Sigmoid colon (tissue), 4 donors: ENCODE results near the gene E2F6.

Experiments used
- EP300 ChIP-seq, 4 donors: sonication (generic); formaldehyde crosslinking; IDR thresholded peaks; one replicate each; pipeline ENCODE4 v1.6.1; 2017; ENCODE audit warnings: antibody characterized with exemption in 4 of 4
- POLR2A ChIP-seq, 2 donors: fragments of 450-650 bp; IDR thresholded peaks; one replicate each; pipeline ENCODE4 v1.6.1; 2016; ENCODE audit warnings: antibody characterized with exemption in 2 of 2, mild to moderate bottlenecking in 2 of 2, moderate library complexity in 2 of 2
- POLR2AphosphoS5 ChIP-seq, 4 donors: sonication (generic); formaldehyde crosslinking; IDR thresholded peaks; one replicate each; pipeline ENCODE4 v1.6.1; 2017; ENCODE audit warnings: antibody characterized with exemption in 4 of 4
- TF ChIP-seq, protein P1 (sequence below), 4 experiments: fragments of 450-650 bp in 3 of 4; fragments of 200-600 bp in 1 of 4; IDR thresholded peaks; one replicate each; pipeline ENCODE4 v1.5.1; 2016 to 2019; ENCODE audit warnings: antibody characterized with exemption in 4 of 4, mild to moderate bottlenecking in 3 of 4, moderate library complexity in 2 of 4

DNA sequence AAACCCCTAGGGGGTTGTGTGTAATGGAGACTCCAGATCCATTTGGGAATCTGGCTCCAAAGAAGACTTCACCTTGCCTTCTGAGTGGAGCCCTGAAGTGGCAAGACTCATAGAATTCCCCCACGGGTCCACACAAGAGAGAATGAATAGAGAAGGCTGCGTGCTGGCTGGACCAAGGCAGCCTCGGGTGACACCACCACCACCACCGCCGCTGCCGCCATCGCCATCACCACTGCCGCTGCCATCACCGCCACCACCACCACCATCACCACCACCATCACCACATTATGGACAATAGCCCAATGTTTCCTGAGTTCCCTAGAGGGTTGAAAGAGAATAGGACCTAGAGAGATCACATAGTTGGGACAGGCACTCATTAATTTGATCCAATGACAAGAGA, 63.5 kb downstream of the E2F6 start:
- TF ChIP-seq POLR2A (IDR thresholded peaks at IDR 0.05) (no peak), POLR2AphosphoS5 (IDR thresholded peaks at IDR 0.05) (no peak), EP300 (IDR thresholded peaks at IDR 0.05) (no peak)
- TF ChIP-seq, protein P1, sequence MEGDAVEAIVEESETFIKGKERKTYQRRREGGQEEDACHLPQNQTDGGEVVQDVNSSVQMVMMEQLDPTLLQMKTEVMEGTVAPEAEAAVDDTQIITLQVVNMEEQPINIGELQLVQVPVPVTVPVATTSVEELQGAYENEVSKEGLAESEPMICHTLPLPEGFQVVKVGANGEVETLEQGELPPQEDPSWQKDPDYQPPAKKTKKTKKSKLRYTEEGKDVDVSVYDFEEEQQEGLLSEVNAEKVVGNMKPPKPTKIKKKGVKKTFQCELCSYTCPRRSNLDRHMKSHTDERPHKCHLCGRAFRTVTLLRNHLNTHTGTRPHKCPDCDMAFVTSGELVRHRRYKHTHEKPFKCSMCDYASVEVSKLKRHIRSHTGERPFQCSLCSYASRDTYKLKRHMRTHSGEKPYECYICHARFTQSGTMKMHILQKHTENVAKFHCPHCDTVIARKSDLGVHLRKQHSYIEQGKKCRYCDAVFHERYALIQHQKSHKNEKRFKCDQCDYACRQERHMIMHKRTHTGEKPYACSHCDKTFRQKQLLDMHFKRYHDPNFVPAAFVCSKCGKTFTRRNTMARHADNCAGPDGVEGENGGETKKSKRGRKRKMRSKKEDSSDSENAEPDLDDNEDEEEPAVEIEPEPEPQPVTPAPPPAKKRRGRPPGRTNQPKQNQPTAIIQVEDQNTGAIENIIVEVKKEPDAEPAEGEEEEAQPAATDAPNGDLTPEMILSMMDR (IDR thresholded peaks at IDR 0.05): no peak
